ENCODE measurements around the gene LYRM2. TPM values are rescaled to one million over a fixed set of nuclear protein-coding genes. Genes with fewer than 3 reads are reported as not detected.
"Not testable (repeated sequence)": the region's sequence is repeated elsewhere in the genome, so short reads cannot be mapped to it uniquely, and the experiment has no call there.

The LYRM2 gene
- total and polyA plus RNA-seq, 3 donors from 2014 or later: 18.6 to 32.5 (median 24.8) TPM

GRCh38 chr6:89643406-89643805 is 4.9 kb upstream of the LYRM2 start:
- WGBS, 2 donors: 60 to 70% methylated on average over 3 of the region's 3 CpGs
- Histone ChIP-seq H3K27ac (peak overlapping the region in 1 of 2 donors; percentile 23), H3K4me3 (no peak overlapping the region), H3K4me1 (peaks cover 5% of the 10 kb centered on the region), H3K27me3 (no peaks in the 10 kb centered on the region), H3K36me3 (ENCODE audit: low read depth, missing control alignments) (no peaks in the 10 kb centered on the region), H3K9me3 (no peaks in the 10 kb centered on the region)
- intact Hi-C loops (cut with DNase I; ENCODE audit: low total_unique reads): no loop called here
- DNase-seq: no peak
- TF ChIP-seq POLR2A (IDR thresholded peaks at IDR 0.05) (no peak), CTCF (IDR thresholded peaks at IDR 0.05) (no peak)

- Histone ChIP-seq H3K36me3 (ENCODE audit: low read depth, missing control alignments) (no peaks in the 10 kb centered on the region), H3K4me3 (no peak overlapping the region), H3K4me1 (peaks cover 5% of the 10 kb centered on the region), H3K27ac (peak overlapping the region in 1 of 2 donors; percentile 23), H3K27me3 (no peaks in the 10 kb centered on the region), H3K9me3 (no peaks in the 10 kb centered on the region)
- intact Hi-C loops (cut with DNase I; ENCODE audit: low total_unique reads): no loop called here
- 64 to 66% methylated on average over 3 of the region's 3 CpGs for WGBS, 2 donors
- TF ChIP-seq POLR2A (IDR thresholded peaks at IDR 0.05) (no peak), CTCF (IDR thresholded peaks at IDR 0.05) (no peak)
- no peak for DNase-seq
Observed at GRCh38 chr6:89642956-89643355, 4.4 kb upstream of the LYRM2 start.

GRCh38 chr6:89641581-89641980 is 3.0 kb upstream of the LYRM2 start:
- H3K27me3 ChIP-seq; H3K27ac ChIP-seq; H3K4me1 ChIP-seq; intact Hi-C loops (cut with DNase I; ENCODE audit: low total_unique reads); H3K36me3 ChIP-seq (ENCODE audit: low read depth, missing control alignments); DNase-seq; H3K9me3 ChIP-seq; H3K4me3 ChIP-seq: not testable (repeated sequence)
- 98 to 100% methylated on average over 3 of the region's 3 CpGs for WGBS, 2 donors

GRCh38 chr6:89640804-89641203 is 2.3 kb upstream of the LYRM2 start:
- H3K4me1 ChIP-seq: peaks cover 5% of the 10 kb centered on the region
- no peaks in the 10 kb centered on the region for H3K27me3 ChIP-seq
- H3K9me3 ChIP-seq: no peaks in the 10 kb centered on the region
- 85 to 93% methylated on average over 4 of the region's 4 CpGs for WGBS, 2 donors
- DNase-seq: no peak
- intact Hi-C loops (cut with DNase I; ENCODE audit: low total_unique reads): no loop called here
- no peak overlapping the region for H3K4me3 ChIP-seq
- TF ChIP-seq CTCF (IDR thresholded peaks at IDR 0.05): no peak
- TF ChIP-seq POLR2A (IDR thresholded peaks at IDR 0.05): no peak
- H3K27ac ChIP-seq: no peak overlapping the region
- no peaks in the 10 kb centered on the region for H3K36me3 ChIP-seq (ENCODE audit: low read depth, missing control alignments)

- TF ChIP-seq POLR2A (IDR thresholded peaks at IDR 0.05) (no peak), CTCF (IDR thresholded peaks at IDR 0.05) (no peak)
- Histone ChIP-seq H3K4me3 (peak overlapping the region; percentile 77 to 87), H3K36me3 (ENCODE audit: low read depth, missing control alignments) (no peaks in the 10 kb centered on the region), H3K4me1 (peaks cover 5% of the 10 kb centered on the region), H3K27me3 (no peaks in the 10 kb centered on the region), H3K9me3 (no peaks in the 10 kb centered on the region), H3K27ac (peak overlapping the region; percentile 92 to 94)
- peak; percentile 22 for DNase-seq
- 9 to 19% methylated on average over 7 of the region's 7 CpGs for WGBS, 2 donors
- intact Hi-C loops (cut with DNase I; ENCODE audit: low total_unique reads): no loop called here
Observed at GRCh38 chr6:89637960-89638319, 607 bp downstream of the LYRM2 start.

GRCh38 chr6:89636412-89636811 is 2.1 kb downstream of the LYRM2 start:
- H3K27me3 ChIP-seq; H3K9me3 ChIP-seq; H3K36me3 ChIP-seq (ENCODE audit: low read depth, missing control alignments); intact Hi-C loops (cut with DNase I; ENCODE audit: low total_unique reads); H3K27ac ChIP-seq; H3K4me1 ChIP-seq; DNase-seq; H3K4me3 ChIP-seq: not testable (repeated sequence)
- WGBS, 2 donors: 96 to 100% methylated on average over 3 of the region's 3 CpGs
